Mesenchymal stem cell (in vitro differentiated cells and primary cell): ENCODE data around the gene PHF20.

ENCODE experiments used
- DNase-seq: peaks from one replicate; pipeline ENCODE4 v3.0.0-alpha.2; 2013
- H2AFZ ChIP-seq: one replicate; pipeline ENCODE4 v1.6.1; 2013; ENCODE audit warnings: low read depth, mild to moderate bottlenecking, control low read depth, inconsistent platforms, low read length, moderate library complexity
- H2AK5ac ChIP-seq: 2 replicates; pipeline ENCODE4 v1.6.1; 2013; ENCODE audit warnings: low read length, moderate library complexity, mild to moderate bottlenecking, inconsistent platforms; ENCODE audit not compliant: severe bottlenecking
- H2BK120ac ChIP-seq: one replicate; pipeline ENCODE4 v1.6.1; 2013; ENCODE audit warnings: low read depth, mild to moderate bottlenecking, inconsistent platforms, low read length, moderate library complexity
- H2BK12ac ChIP-seq, 2 experiments: one replicate each; pipeline ENCODE4 v1.6.1; 2013; ENCODE audit warnings: inconsistent platforms in 2 of 2, low read length in 2 of 2, mild to moderate bottlenecking in 2 of 2, moderate library complexity in 2 of 2, control low read depth in 1 of 2
- H2BK15ac ChIP-seq: one replicate; pipeline ENCODE4 v1.6.1; 2013; ENCODE audit warnings: mild to moderate bottlenecking, low read depth, inconsistent platforms; ENCODE audit not compliant: poor library complexity, severe bottlenecking
- H2BK5ac ChIP-seq: 2 replicates; pipeline ENCODE4 v1.6.1; 2013; ENCODE audit warnings: low read depth, mild to moderate bottlenecking, low read length, control low read depth, inconsistent platforms; ENCODE audit not compliant: poor library complexity, severe bottlenecking
- H3K14ac ChIP-seq, 2 experiments: one replicate each; pipeline ENCODE4 v1.6.1; 2013; ENCODE audit warnings: inconsistent platforms in 2 of 2, low read length in 2 of 2, control low read depth in 1 of 2, mild to moderate bottlenecking in 1 of 2, moderate library complexity in 1 of 2
- H3K18ac ChIP-seq, 2 experiments: one replicate each; pipeline ENCODE4 v1.6.1; 2013; ENCODE audit warnings: inconsistent platforms in 2 of 2, low read length in 2 of 2, control low read depth in 1 of 2, low read depth in 1 of 2, mild to moderate bottlenecking in 1 of 2
- H3K23ac ChIP-seq, 2 experiments: one replicate each; pipeline ENCODE4 v1.6.1; 2013; ENCODE audit warnings: inconsistent platforms in 2 of 2, low read length in 2 of 2, mild to moderate bottlenecking in 2 of 2, moderate library complexity in 2 of 2, control low read depth in 1 of 2
- H3K27ac ChIP-seq: 2 replicates; pipeline ENCODE4 v1.5.1; 2013; ENCODE audit warnings: mild to moderate bottlenecking, moderate library complexity, low read length, control low read depth, inconsistent platforms; ENCODE audit not compliant: poor library complexity, severe bottlenecking
- H3K27me3 ChIP-seq, 2 experiments: 2 replicates each; pipeline versions ENCODE4 v1.6.1 to v1.7.0; 2013; ENCODE audit warnings: low read length in 2 of 2, mild to moderate bottlenecking in 2 of 2, moderate library complexity in 2 of 2, control low read depth in 1 of 2, inconsistent platforms in 1 of 2; ENCODE audit not compliant: control insufficient read depth in 1 of 2, insufficient read depth in 1 of 2
- H3K36me3 ChIP-seq, 2 experiments: 2 replicates each; pipeline versions ENCODE4 v1.6.1 to v1.7.0; 2013; ENCODE audit warnings: low read length in 2 of 2, control low read depth in 1 of 2, inconsistent platforms in 1 of 2, low read depth in 1 of 2, mild to moderate bottlenecking in 1 of 2; ENCODE audit not compliant: insufficient read depth in 2 of 2, control insufficient read depth in 1 of 2
- H3K4ac ChIP-seq, 2 experiments: one replicate each; pipeline ENCODE4 v1.6.1; 2013; ENCODE audit warnings: inconsistent platforms in 2 of 2, low read length in 2 of 2, mild to moderate bottlenecking in 2 of 2, moderate library complexity in 2 of 2, control low read depth in 1 of 2, low read depth in 1 of 2
- H3K4me1 ChIP-seq: 2 replicates; pipeline ENCODE4 v1.6.1; 2013; ENCODE audit warnings: low read depth, low read length, control low read depth; ENCODE audit not compliant: control insufficient read depth, insufficient read depth
- H3K4me2 ChIP-seq: 2 replicates; pipeline ENCODE4 v1.6.1; 2013; ENCODE audit warnings: low read length, mild to moderate bottlenecking, inconsistent platforms; ENCODE audit not compliant: poor library complexity, severe bottlenecking
- H3K4me3 ChIP-seq, 2 experiments: 2 replicates each; pipeline versions ENCODE4 v1.5.1 to v1.7.0; 2013; ENCODE audit warnings: low read length in 2 of 2, mild to moderate bottlenecking in 2 of 2, control low read depth in 1 of 2, low read depth in 1 of 2; ENCODE audit not compliant: insufficient read depth in 1 of 2
- H3K79me1 ChIP-seq: replicated peaks from 2 replicates; pipeline ENCODE4 v1.6.1; 2013; ENCODE audit warnings: mild to moderate bottlenecking, control low read depth, low read length, inconsistent platforms; ENCODE audit not compliant: poor library complexity, severe bottlenecking
- H3K9ac ChIP-seq: 2 replicates; pipeline ENCODE4 v1.7.0; 2013; ENCODE audit warnings: mild to moderate bottlenecking, low read length, moderate library complexity
- H3K9me3 ChIP-seq: 2 replicates; pipeline ENCODE4 v1.7.0; 2013; ENCODE audit warnings: mild to moderate bottlenecking, low read length; ENCODE audit not compliant: control insufficient read depth
- H4K8ac ChIP-seq: one replicate; pipeline ENCODE4 v1.6.1; 2013; ENCODE audit warnings: inconsistent platforms, mild to moderate bottlenecking, low read length, moderate library complexity
- H4K91ac ChIP-seq: one replicate; pipeline ENCODE4 v1.6.1; 2013; ENCODE audit warnings: mild to moderate bottlenecking, low read length, inconsistent platforms
- WGBS: methylation state at CpG from one replicate; pipeline ENCODE4 v1.1.7; 2013; ENCODE audit warnings: mixed read lengths; 5-methylcytosine and 5-hydroxymethylcytosine counted together

Gene PHF20

DNA sequence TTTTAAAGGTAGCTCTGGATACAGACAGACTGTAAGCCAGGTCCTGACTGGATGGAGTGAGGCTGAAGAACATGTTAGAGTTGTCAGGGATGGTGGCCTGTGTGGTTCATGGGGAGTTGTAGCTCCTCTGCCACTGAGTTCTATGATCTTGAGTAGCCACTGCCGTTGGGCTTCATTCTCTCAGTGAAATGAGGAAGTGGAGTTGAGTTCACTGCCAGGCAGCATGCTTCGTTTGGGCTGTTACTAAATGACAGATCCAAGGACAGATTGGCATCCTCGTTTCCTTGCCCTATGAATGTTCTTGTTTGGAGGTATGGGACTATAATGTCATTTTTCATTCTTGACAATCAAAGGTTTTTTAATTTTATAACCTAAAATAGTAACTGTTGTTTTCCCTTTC is 145.3 kb downstream of the PHF20 start:
- H3K4me3 ChIP-seq: no peak overlapping the region
- H3K18ac ChIP-seq: no peak overlapping the region
- H3K9ac ChIP-seq: no peak overlapping the region
- H3K79me1 ChIP-seq: peaks cover 11% of the 10 kb centered on the region
- no peak overlapping the region for H3K14ac ChIP-seq
- H2BK12ac ChIP-seq: no peak overlapping the region
- no peak overlapping the region for H2AK5ac ChIP-seq
- H3K23ac ChIP-seq: no peak overlapping the region
- no peak overlapping the region for H2BK5ac ChIP-seq
- no peak overlapping the region for H2AFZ ChIP-seq
- no peaks in the 10 kb centered on the region for H3K27me3 ChIP-seq
- peaks cover 40 to 81% of the 10 kb centered on the region in 2 experiments for H3K36me3 ChIP-seq
- WGBS: 89% methylated on average over 1 of the region's 3 CpGs
- H3K4ac ChIP-seq: no peak overlapping the region
- H4K8ac ChIP-seq: no peak overlapping the region
- DNase-seq: no peak
- no peak overlapping the region for H4K91ac ChIP-seq
- H3K27ac ChIP-seq: no peak overlapping the region
- H3K9me3 ChIP-seq: no peaks in the 10 kb centered on the region
- no peaks in the 10 kb centered on the region for H3K4me1 ChIP-seq
- no peak overlapping the region for H2BK120ac ChIP-seq
- no peak overlapping the region for H2BK15ac ChIP-seq
- H3K4me2 ChIP-seq: no peak overlapping the region

DNA sequence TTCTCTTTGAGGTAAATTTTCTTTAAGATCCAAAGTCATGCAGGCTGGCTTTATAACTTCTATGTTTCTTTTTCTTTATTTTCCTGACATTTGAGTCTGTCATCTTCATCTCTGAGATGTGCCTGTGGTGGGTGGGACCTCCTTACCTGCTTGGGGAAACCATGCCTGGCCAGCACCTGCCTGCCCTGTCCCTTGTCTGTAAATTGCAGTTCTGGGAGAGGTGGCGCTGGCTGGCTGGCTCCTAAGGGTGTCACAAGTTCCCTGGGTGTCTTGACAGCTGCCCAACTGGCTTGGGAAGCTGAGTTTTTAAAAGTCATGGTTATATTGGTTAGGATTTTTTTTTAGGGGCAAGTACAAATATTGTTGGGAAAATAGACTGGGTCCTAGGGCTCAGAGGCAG is 146.2 kb downstream of the PHF20 start:
- Histone ChIP-seq H3K4ac (no peak overlapping the region), H2BK12ac (no peak overlapping the region), H3K4me2 (no peak overlapping the region), H2AK5ac (no peak overlapping the region), H3K4me1 (no peaks in the 10 kb centered on the region), H3K79me1 (peaks cover 12% of the 10 kb centered on the region), H3K9ac (no peak overlapping the region), H2AFZ (no peak overlapping the region), H3K36me3 (peaks cover 38 to 80% of the 10 kb centered on the region in 2 experiments), H4K8ac (no peak overlapping the region), H3K27me3 (no peaks in the 10 kb centered on the region), H3K9me3 (no peaks in the 10 kb centered on the region), H2BK5ac (no peak overlapping the region), H2BK15ac (no peak overlapping the region), H3K4me3 (no peak overlapping the region), H3K23ac (no peak overlapping the region), H2BK120ac (no peak overlapping the region), H4K91ac (no peak overlapping the region), H3K27ac (no peak overlapping the region), H3K14ac (no peak overlapping the region), H3K18ac (no peak overlapping the region)
- 100% methylated on average over 1 of the region's 1 CpG for WGBS
- DNase-seq: no peak

DNA sequence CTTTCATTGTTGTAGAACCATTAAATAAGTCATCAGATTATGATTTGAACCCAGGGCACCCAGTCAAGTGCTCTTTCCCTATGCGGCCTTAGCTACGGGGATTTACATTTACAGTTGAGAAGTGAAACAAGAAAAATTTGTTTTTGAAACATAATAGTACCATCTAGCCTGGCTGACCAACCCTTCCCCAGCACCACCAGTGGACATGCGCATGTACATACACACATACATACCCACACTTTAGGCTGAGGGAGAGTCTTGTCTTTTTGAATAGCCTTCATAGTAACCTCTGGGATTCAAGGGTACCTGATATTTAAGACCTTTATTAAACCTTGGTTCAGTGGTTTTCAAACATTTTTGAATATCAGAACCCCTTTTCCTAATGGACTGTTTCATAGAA is 148.7 kb downstream of the PHF20 start:
- H3K9me3 ChIP-seq: no peaks in the 10 kb centered on the region
- no peak for DNase-seq
- no peak overlapping the region for H2BK15ac ChIP-seq
- H2BK120ac ChIP-seq: no peak overlapping the region
- H3K27me3 ChIP-seq: no peaks in the 10 kb centered on the region
- H3K4me3 ChIP-seq: no peak overlapping the region
- no peak overlapping the region for H2AFZ ChIP-seq
- peaks cover 14% of the 10 kb centered on the region for H3K79me1 ChIP-seq
- no peak overlapping the region for H3K4me2 ChIP-seq
- no peak overlapping the region for H3K4ac ChIP-seq
- no peak overlapping the region for H2AK5ac ChIP-seq
- H3K23ac ChIP-seq: no peak overlapping the region
- H3K9ac ChIP-seq: no peak overlapping the region
- no peak overlapping the region for H3K18ac ChIP-seq
- no peak overlapping the region for H4K8ac ChIP-seq
- H2BK12ac ChIP-seq: no peak overlapping the region
- no peak overlapping the region for H3K27ac ChIP-seq
- H4K91ac ChIP-seq: no peak overlapping the region
- H3K14ac ChIP-seq: no peak overlapping the region
- H3K36me3 ChIP-seq: peaks cover 23 to 58% of the 10 kb centered on the region in 2 experiments
- 100% methylated on average over 1 of the region's 3 CpGs for WGBS
- no peaks in the 10 kb centered on the region for H3K4me1 ChIP-seq
- no peak overlapping the region for H2BK5ac ChIP-seq

- no peak overlapping the region for H2AK5ac ChIP-seq
- no peak overlapping the region for H2BK15ac ChIP-seq
- no peaks in the 10 kb centered on the region for H3K9me3 ChIP-seq
- WGBS: 93% methylated on average over 2 of the region's 2 CpGs
- no peak overlapping the region for H3K4me2 ChIP-seq
- no peaks in the 10 kb centered on the region for H3K27me3 ChIP-seq
- no peaks in the 10 kb centered on the region for H3K4me1 ChIP-seq
- no peak overlapping the region for H2BK5ac ChIP-seq
- H3K4ac ChIP-seq: no peak overlapping the region
- no peak overlapping the region for H3K14ac ChIP-seq
- no peak for DNase-seq
- H2BK120ac ChIP-seq: no peak overlapping the region
- no peak overlapping the region for H3K4me3 ChIP-seq
- H4K91ac ChIP-seq: no peak overlapping the region
- no peak overlapping the region for H3K27ac ChIP-seq
- no peak overlapping the region for H3K9ac ChIP-seq
- peaks cover 25% of the 10 kb centered on the region for H3K79me1 ChIP-seq
- no peak overlapping the region for H2AFZ ChIP-seq
- peaks cover 28 to 67% of the 10 kb centered on the region in 2 experiments for H3K36me3 ChIP-seq
- no peak overlapping the region for H2BK12ac ChIP-seq
- no peak overlapping the region for H3K23ac ChIP-seq
- H3K18ac ChIP-seq: no peak overlapping the region
- no peak overlapping the region for H4K8ac ChIP-seq
Observed at GRCh38 chr20:35929301-35929700, 157.5 kb downstream of the PHF20 start.
